ENCODE data around the gene CD3E.
"Not testable (repeated sequence)": the region's sequence is repeated elsewhere in the genome, so short reads cannot be mapped to it uniquely, and the experiment has no call there.

The CD3E gene

GRCh38 chr11:118291477-118292135 lies 12.9 kb upstream of the CD3E start:
- no peak for DNase-seq

- no peak for DNase-seq
These were observed 10.5 kb upstream of the CD3E start for GRCh38 chr11:118294053-118294452.

- no peak for DNase-seq
These were observed 9.3 kb upstream of the CD3E start for GRCh38 chr11:118295199-118295598.

- peak; percentile 54 for DNase-seq
These were observed 8.6 kb upstream of the CD3E start for GRCh38 chr11:118295815-118296454.

- DNase-seq: no peak
These were observed 2.8 kb upstream of the CD3E start for GRCh38 chr11:118301600-118302195.

- no peak for DNase-seq
These were observed 333 bp upstream of the CD3E start for GRCh38 chr11:118304227-118304567.

GRCh38 chr11:118305726-118306125 lies 1.2 kb downstream of the CD3E start:
- DNase-seq: peak; percentile 61

GRCh38 chr11:118306556-118306955 lies 2.0 kb downstream of the CD3E start:
- peak; percentile 60 for DNase-seq

GRCh38 chr11:118308995-118309528 lies 4.5 kb downstream of the CD3E start:
- not testable (repeated sequence) for DNase-seq

GRCh38 chr11:118310271-118310670 lies 5.7 kb downstream of the CD3E start:
- DNase-seq: no peak

GRCh38 chr11:118310781-118311485 lies 6.4 kb downstream of the CD3E start:
- DNase-seq: no peak

GRCh38 chr11:118311518-118311917 lies 7.0 kb downstream of the CD3E start:
- no peak for DNase-seq

GRCh38 chr11:118312328-118312727 lies 7.8 kb downstream of the CD3E start:
- DNase-seq: no peak

- no peak for DNase-seq
These were observed 8.7 kb downstream of the CD3E start for GRCh38 chr11:118313242-118313641.

- DNase-seq: no peak
These were observed 10.5 kb downstream of the CD3E start for GRCh38 chr11:118314988-118315411.

- no peak for DNase-seq
These were observed 13.6 kb downstream of the CD3E start for GRCh38 chr11:118318124-118318523.

- no peak for DNase-seq
These were observed 14.2 kb downstream of the CD3E start for GRCh38 chr11:118318581-118319336.

GRCh38 chr11:118319337-118319707 lies 14.8 kb downstream of the CD3E start:
- DNase-seq: no peak

- no peak for DNase-seq
These were observed 16.0 kb downstream of the CD3E start for GRCh38 chr11:118320515-118320914.

GRCh38 chr11:118321386-118322082 lies 17.0 kb downstream of the CD3E start:
- DNase-seq: no peak

GRCh38 chr11:118322721-118323120 lies 18.2 kb downstream of the CD3E start:
- no peak for DNase-seq

GRCh38 chr11:118325283-118325682 lies 20.8 kb downstream of the CD3E start:
- no peak for DNase-seq
